A549 (cell line): ENCODE measurements around the gene PDLIM1. TPM values are rescaled to one million over a fixed set of nuclear protein-coding genes. Genes with fewer than 3 reads are reported as not detected.

Experiments
- ATAC-seq, 2 experiments: fragments of 200-7000 bp in 1 of 2; fragments of >200 bp in 1 of 2; cut with Nextera tagmentation in 1 of 2; cut with Tn5 transposase in 1 of 2; 3 replicates each; pipeline versions ENCODE4 v1.8.0 to v1.9.1; 2018 to 2020; ENCODE audit warnings: mild to moderate bottlenecking in 1 of 2, moderate library complexity in 1 of 2
- CTCF ChIA-PET: fragments of 300-600 bp; sonication (Branson Sonifier 250); formaldehyde crosslinking; extraction: SDS; loops from one replicate; lab custom pipeline; 2021; ENCODE audit warnings: antibody characterized with exemption, inconsistent platforms; lab: Yijun Ruan, JAX
- POLR2A ChIA-PET: fragments of 350-600 bp; formaldehyde crosslinking; extraction: SDS; loops from one replicate; lab custom pipeline; 2021; ENCODE audit warnings: antibody characterized with exemption, inconsistent platforms; lab: Yijun Ruan, JAX
- DNase-seq, 2 experiments: peaks; one replicate each; pipeline versions ENCODE4 v3.0.0 to v3.0.0-alpha.2; 2011 to 2016; ENCODE audit warnings: low read depth in 1 of 2, low spot score in 1 of 2
- FAIRE-seq: peaks from 2 replicates; lab custom pipeline; 2011; peaks lifted over from hg19 to GRCh38; lab: Jason Lieb, UNC
- H3K27ac ChIP-seq, 2 experiments: fragments of >200 bp; sonication (Bioruptor Twin); formaldehyde crosslinking; 3 replicates each; pipeline ENCODE4 v1.5.1; 2016 to 2017
- H3K4me1 ChIP-seq: fragments of >200 bp; sonication (Bioruptor Twin); formaldehyde crosslinking; 3 replicates; pipeline ENCODE4 v1.6.1; 2016
- H3K4me2 ChIP-seq: fragments of >200 bp; sonication (Bioruptor Twin); formaldehyde crosslinking; 3 replicates; pipeline ENCODE4 v1.6.1; 2016
- H3K4me3 ChIP-seq: fragments of >200 bp; sonication (Bioruptor Twin); formaldehyde crosslinking; 3 replicates; pipeline ENCODE4 v1.5.1; 2016
- H3K9me3 ChIP-seq: fragments of >200 bp; sonication (Bioruptor Twin); formaldehyde crosslinking; 3 replicates; pipeline ENCODE4 v1.6.1; 2016
- ATOH8 ChIP-seq: fragments of 250-450 bp; sonication (Bioruptor Pico); IDR thresholded peaks from 2 replicates; pipeline ENCODE4 v1.5.0; 2020; ENCODE audit warnings: low read depth, mild to moderate bottlenecking, moderate library complexity
- CBX2 ChIP-seq: fragments of 200-600 bp; sonication (generic); IDR thresholded peaks from 2 replicates; pipeline ENCODE4 v1.6.1; 2016; ENCODE audit warnings: low read depth, mild to moderate bottlenecking, borderline replicate concordance
- CBX8 ChIP-seq: fragments of 200-600 bp; sonication (generic); IDR thresholded peaks from 2 replicates; pipeline ENCODE4 v1.6.1; 2016
- CEBPB ChIP-seq, 2 experiments: fragments of >200 bp in 1 of 2; sonication (Bioruptor Twin) in 1 of 2; formaldehyde crosslinking in 1 of 2; IDR thresholded peaks; 2 replicates each; pipeline ENCODE4 v1.6.1; 2012 to 2016
- CHD2 ChIP-seq: fragments of 150-350 bp; IDR thresholded peaks from 2 replicates; pipeline ENCODE4 v1.6.1; 2014; ENCODE audit warnings: low read length; ENCODE audit not compliant: partially characterized antibody
- E2F6 ChIP-seq: IDR thresholded peaks from 2 replicates; pipeline ENCODE4 v1.6.1; 2012; ENCODE audit warnings: low read depth, borderline replicate concordance
- EHMT2 ChIP-seq: fragments of 200-600 bp; sonication (generic); IDR thresholded peaks from 2 replicates; pipeline ENCODE4 v1.6.1; 2016; ENCODE audit warnings: antibody characterized with exemption, low read depth, mild to moderate bottlenecking, moderate library complexity
- EP300 ChIP-seq, 2 experiments: fragments of >200 bp; sonication (Bioruptor Twin); formaldehyde crosslinking; IDR thresholded peaks; 2 replicates in 1 of 2; 3 replicates in 1 of 2; pipeline ENCODE4 v1.6.1; 2016 to 2017
- FOXS1 ChIP-seq: fragments of 250-450 bp; sonication (Bioruptor Pico); IDR thresholded peaks from 2 replicates; pipeline ENCODE4 v1.5.0; 2020; ENCODE audit warnings: mild to moderate bottlenecking, moderate library complexity
- GATA3 ChIP-seq: IDR thresholded peaks from 2 replicates; pipeline ENCODE4 v1.6.1; 2012; ENCODE audit warnings: borderline replicate concordance
- HMGXB4 ChIP-seq: fragments of 250-450 bp; sonication (Bioruptor Pico); IDR thresholded peaks from 2 replicates; pipeline ENCODE4 v1.5.0; 2021; ENCODE audit warnings: mild to moderate bottlenecking, moderate library complexity, borderline replicate concordance
- HOXB13 ChIP-seq: fragments of 250-450 bp; sonication (Bioruptor Pico); IDR thresholded peaks from 2 replicates; pipeline ENCODE4 v1.5.0; 2020; ENCODE audit warnings: low read depth, mild to moderate bottlenecking, moderate library complexity
- JUN ChIP-seq, 2 experiments: fragments of >200 bp; sonication (Bioruptor Twin); formaldehyde crosslinking; IDR thresholded peaks; 2 replicates in 1 of 2; 3 replicates in 1 of 2; pipeline ENCODE4 v1.6.1; 2016 to 2017
- JUNB ChIP-seq: fragments of >200 bp; sonication (Bioruptor Twin); formaldehyde crosslinking; IDR thresholded peaks from 2 replicates; pipeline ENCODE4 v1.6.1; 2016
- NFE2L2 ChIP-seq: fragments of 150-350 bp; conservative IDR thresholded peaks from 2 replicates; pipeline ENCODE4 v1.6.1; 2014; ENCODE audit warnings: low read length
- POLR2A ChIP-seq: IDR thresholded peaks from 2 replicates; pipeline ENCODE4 v1.6.1; 2012; ENCODE audit warnings: mild to moderate bottlenecking, low read length
- RCOR1 ChIP-seq: fragments of 150-350 bp; IDR thresholded peaks from 2 replicates; pipeline ENCODE4 v1.6.1; 2014; ENCODE audit warnings: antibody characterized with exemption, low read length, low read depth
- RNF2 ChIP-seq: fragments of 200-600 bp; sonication (generic); IDR thresholded peaks from 2 replicates; pipeline ENCODE4 v1.6.1; 2016; ENCODE audit warnings: low read depth, mild to moderate bottlenecking, antibody characterized with exemption, moderate library complexity, borderline replicate concordance
- USF2 ChIP-seq: fragments of 450-650 bp; IDR thresholded peaks from 2 replicates; pipeline ENCODE4 v1.6.1; 2014; ENCODE audit warnings: antibody characterized with exemption
- WGBS: methylation state at CpG from one replicate; pipeline ENCODE4 v1.1.6; 2017; ENCODE audit errors: missing lambda C conversion rate; 5-methylcytosine and 5-hydroxymethylcytosine counted together
- polyA plus RNA-seq, 4 experiments: library from polyadenylated mRNA; depleted of rRNA in 3 of 4; stranded (reverse); fragments of >200 nt; fragmentation: RNase III in 1 of 4; extraction: RNeasy Plus Mini Kit Qiagen cat#74134 plus additional on column Dnase treatment in 1 of 4; gene quantifications; 2 replicates in 3 of 4; 3 replicates in 1 of 4; pipeline ENCODE4 v1.2.3, GENCODE V29; 2011 to 2017

Gene PDLIM1
- polyA plus RNA-seq, 2 of the 4 experiments (the other 2 are of a cell fraction): 92.5 to 128 TPM

GRCh38 chr10:95312986-95313495, 22.2 kb upstream of the PDLIM1 start (continued):
- TF ChIP-seq HMGXB4 (no peak), RNF2 (no peak), RCOR1 (no peak), CBX8 (no peak), GATA3 (no peak)

- TF ChIP-seq ATOH8: no peak
- no peak for TF ChIP-seq JUN (IDR thresholded peaks at IDR 0.05)
- TF ChIP-seq HMGXB4: no peak
- no peak for TF ChIP-seq JUNB
- TF ChIP-seq USF2: no peak
- no peak for TF ChIP-seq EHMT2
- no peak for TF ChIP-seq EP300 (IDR thresholded peaks at IDR 0.05)
- TF ChIP-seq CEBPB (IDR thresholded peaks at IDR 0.05): no peak
- TF ChIP-seq FOXS1 (CRISPR knock-in tag): no peak
- TF ChIP-seq CHD2: no peak
- no peak for DNase-seq
- Histone ChIP-seq H3K27ac (no peak overlapping the region), H3K4me1 (peaks cover 33% of the 10 kb centered on the region), H3K4me2 (no peak overlapping the region), H3K9me3 (no peaks in the 10 kb centered on the region), H3K4me3 (no peak overlapping the region)
- 92% methylated on average over 6 of the region's 6 CpGs for WGBS
- FAIRE-seq: no peak
- CTCF ChIA-PET: no interaction called here
- ATAC-seq: no peak
- POLR2A ChIA-PET: no interaction called here
These were observed 21.5 kb upstream of the PDLIM1 start for GRCh38 chr10:95312257-95312656.

- CTCF ChIA-PET: interaction anchor here (2.3 to 3.4 kb wide), 3 partner anchors 53 to 67 kb away, joined by 11 to 16 read pairs (median 14); no protein-coding TSS in a partner anchor
- Histone ChIP-seq H3K4me3 (no peak overlapping the region), H3K4me2 (no peak overlapping the region), H3K4me1 (peaks cover 48% of the 10 kb centered on the region), H3K27ac (peak overlapping the region in 1 of 2 experiments; percentile 72; a peak in 3 of 6 replicates), H3K9me3 (no peaks in the 10 kb centered on the region)
- POLR2A ChIA-PET: no interaction called here
- DNase-seq (no peak), ATAC-seq (no peak), FAIRE-seq (no peak)
- no peak for TF ChIP-seq POLR2A
- TF ChIP-seq CBX2: no peak
- no peak for TF ChIP-seq RNF2
- TF ChIP-seq E2F6: no peak
- TF ChIP-seq NFE2L2: no peak
- no peak for TF ChIP-seq HMGXB4
- no peak for TF ChIP-seq EP300 (IDR thresholded peaks at IDR 0.05)
- no peak for TF ChIP-seq HOXB13 (CRISPR knock-in tag)
- WGBS: 88% methylated on average over 1 of the region's 1 CpG
These were observed 19.2 kb upstream of the PDLIM1 start for GRCh38 chr10:95309958-95310357.
